RKO (cell line): Measurements from ENCODE around the gene FGD3.

Experiments
- DNase-seq: peaks from one replicate; pipeline ENCODE4 v3.0.0-alpha.2; 2016; ENCODE audit warnings: low spot score

The FGD3 gene

GRCh38 chr9:92954049-92954861 is 6.9 kb downstream of the FGD3 start:
- no peak for DNase-seq

- no peak for DNase-seq
Observed at GRCh38 chr9:92954886-92955285, 7.6 kb downstream of the FGD3 start.

GRCh38 chr9:92960561-92961290 is 13.4 kb downstream of the FGD3 start:
- no peak for DNase-seq

- DNase-seq: peak; percentile 77
Observed at GRCh38 chr9:92961627-92962302, 14.4 kb downstream of the FGD3 start.

GRCh38 chr9:92962303-92962649 is 15.0 kb downstream of the FGD3 start:
- DNase-seq: no peak

- no peak for DNase-seq
Observed at GRCh38 chr9:92962846-92963245, 15.5 kb downstream of the FGD3 start.

- DNase-seq: no peak
Observed at GRCh38 chr9:92963831-92964606, 16.7 kb downstream of the FGD3 start.

GRCh38 chr9:92964607-92965060 is 17.3 kb downstream of the FGD3 start:
- no peak for DNase-seq

- DNase-seq: no peak
Observed at GRCh38 chr9:92965061-92965758, 17.9 kb downstream of the FGD3 start.

GRCh38 chr9:92965759-92966517 is 18.6 kb downstream of the FGD3 start:
- no peak for DNase-seq

GRCh38 chr9:92966518-92966800 is 19.1 kb downstream of the FGD3 start:
- DNase-seq: no peak

- no peak for DNase-seq
Observed at GRCh38 chr9:92968081-92968480, 20.8 kb downstream of the FGD3 start.

- DNase-seq: no peak
Observed at GRCh38 chr9:92969516-92970466, 22.5 kb downstream of the FGD3 start.

- DNase-seq: peak; percentile 50
Observed at GRCh38 chr9:92970467-92970923, 23.2 kb downstream of the FGD3 start.

- DNase-seq: no peak
Observed at GRCh38 chr9:92971121-92971520, 23.8 kb downstream of the FGD3 start.

GRCh38 chr9:92971776-92972175 is 24.5 kb downstream of the FGD3 start:
- DNase-seq: no peak

GRCh38 chr9:92973700-92974099 is 26.4 kb downstream of the FGD3 start:
- DNase-seq: no peak

- no peak for DNase-seq
Observed at GRCh38 chr9:92974161-92974661, 26.9 kb downstream of the FGD3 start.
